C1 segment of cervical spinal cord (tissue), 14 donors: ENCODE data around the gene ATP2B1.

ENCODE experiments used
- DNase-seq, 14 donors: peaks; one replicate each; lab custom pipeline; 2025; lab: John Stamatoyannopoulos, UW

ATP2B1 gene

DNA sequence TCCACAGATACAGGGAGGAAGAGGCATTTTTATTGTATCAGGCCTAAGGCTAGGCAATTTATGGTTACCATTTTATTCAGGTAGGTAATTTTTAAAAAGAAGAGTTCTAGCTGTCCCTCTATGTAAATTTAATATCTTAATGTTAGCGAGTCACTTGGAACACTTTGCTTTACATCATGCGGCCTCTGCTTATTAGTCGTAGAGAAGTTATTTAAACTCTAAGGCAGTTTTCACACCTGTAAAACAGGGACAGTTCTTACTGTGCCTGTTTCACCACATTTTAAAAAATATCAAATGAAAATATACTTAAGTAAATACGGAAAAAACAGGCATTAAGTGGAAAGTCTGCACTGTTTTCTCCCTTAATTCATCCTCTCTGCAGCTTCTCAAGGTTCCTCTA is 111.4 kb downstream of the ATP2B1 start:
- DNase-seq: no peak

DNA sequence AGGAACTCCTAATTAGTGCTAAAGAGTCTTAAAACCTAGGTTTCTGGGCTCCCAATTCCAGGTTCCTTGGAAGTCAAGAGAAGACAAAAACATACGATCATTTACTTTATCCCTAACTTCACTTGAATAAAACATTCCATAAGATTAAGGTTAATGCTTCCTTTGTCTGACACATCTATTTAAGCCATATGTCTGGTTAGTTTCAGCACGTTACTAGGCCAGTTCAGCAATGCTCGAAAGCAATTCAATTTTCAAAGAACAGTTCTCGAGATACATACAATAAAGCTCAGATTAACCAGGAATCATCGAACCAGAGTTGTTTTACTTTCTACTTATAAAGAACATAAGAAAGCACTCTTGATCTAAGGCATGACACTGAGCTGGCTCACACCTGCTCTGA is 114.8 kb downstream of the ATP2B1 start:
- DNase-seq: no peak

DNA sequence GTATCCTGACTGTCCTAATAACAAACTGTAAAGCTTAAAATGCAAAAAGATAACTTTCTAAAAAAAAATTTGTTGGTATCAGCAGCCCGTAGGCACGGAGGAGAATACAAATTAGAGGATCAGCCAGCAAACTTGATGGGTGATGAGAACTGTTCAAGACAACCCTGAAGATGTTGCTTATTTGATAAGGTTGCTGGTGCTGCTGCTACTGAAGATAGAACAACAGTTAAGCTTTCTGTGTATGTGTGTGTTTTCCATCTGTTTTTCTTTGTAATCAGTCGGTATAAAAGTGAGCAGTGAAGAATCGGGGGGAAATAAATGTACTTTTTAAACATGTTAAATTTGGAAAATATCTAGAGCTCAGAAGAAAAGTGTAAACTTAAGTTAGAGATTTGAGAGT is 115.4 kb downstream of the ATP2B1 start:
- no peak for DNase-seq

DNA sequence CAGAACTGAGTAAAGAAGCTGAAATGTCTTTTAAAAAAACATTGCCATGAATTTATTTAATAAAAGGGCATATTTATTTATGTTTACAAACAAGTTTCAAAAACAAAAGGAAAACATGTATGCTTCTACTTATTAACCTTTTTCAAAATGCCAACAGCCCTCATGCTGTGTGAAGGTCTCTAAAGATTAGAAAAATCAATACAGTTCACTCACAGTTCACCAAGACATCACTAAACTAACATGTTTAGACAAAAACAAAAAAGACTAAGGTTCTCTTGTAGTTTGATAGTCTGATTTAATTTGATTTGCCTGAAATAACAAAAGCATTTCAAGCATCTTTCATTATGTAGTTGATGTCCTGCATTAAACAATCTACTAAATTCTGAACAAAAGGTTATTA is 118.9 kb downstream of the ATP2B1 start:
- no peak for DNase-seq

DNA sequence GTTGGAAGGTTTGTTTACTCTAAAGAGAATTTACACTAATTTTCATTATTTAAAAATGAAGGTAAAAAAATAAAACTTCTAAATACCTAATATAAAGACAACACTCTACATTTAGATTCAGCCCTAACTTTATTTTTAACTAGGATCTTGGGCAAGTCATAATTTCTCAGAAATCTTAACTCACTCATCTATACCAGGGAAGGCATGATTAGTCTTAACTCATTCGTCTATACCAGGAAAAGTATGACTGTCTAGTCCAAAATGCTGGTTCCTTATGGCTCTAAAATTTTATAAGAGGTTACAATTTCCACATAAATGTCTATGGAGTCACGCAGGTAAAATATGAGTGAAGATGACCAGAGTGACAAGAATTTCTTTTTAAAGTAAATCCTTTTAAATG is 130.1 kb downstream of the ATP2B1 start:
- no peak for DNase-seq

DNA sequence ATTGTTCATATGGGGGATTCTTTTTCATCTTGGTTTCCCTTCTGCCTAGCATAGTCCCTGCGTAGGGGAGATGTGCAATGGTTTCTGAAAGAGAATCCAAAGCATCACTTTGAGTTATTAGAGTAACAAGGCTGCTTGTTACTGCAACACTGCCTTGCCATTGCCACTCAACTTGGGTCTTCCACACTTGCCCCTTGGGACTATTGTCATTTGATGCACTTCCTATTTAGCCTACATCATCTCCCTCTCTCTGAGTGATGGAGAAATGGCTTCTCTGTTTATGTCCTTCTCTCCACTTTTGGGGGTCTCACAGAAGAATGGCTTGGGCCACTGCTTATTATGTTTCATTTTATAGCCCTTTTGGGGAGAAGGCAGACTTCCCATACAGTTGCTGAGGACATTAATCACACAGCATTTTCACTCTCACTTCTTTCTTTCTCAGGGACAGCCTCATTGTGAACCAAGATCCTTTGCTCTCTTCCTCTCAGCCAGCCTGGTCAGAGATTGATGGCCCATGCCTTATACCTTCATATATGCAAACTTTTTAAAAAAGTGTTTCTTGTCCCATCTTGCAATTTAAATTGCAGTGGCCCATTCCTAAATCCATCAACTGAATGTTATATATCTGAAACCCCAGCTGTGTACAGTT is 131.9 kb downstream of the ATP2B1 start:
- DNase-seq: no peak

DNA sequence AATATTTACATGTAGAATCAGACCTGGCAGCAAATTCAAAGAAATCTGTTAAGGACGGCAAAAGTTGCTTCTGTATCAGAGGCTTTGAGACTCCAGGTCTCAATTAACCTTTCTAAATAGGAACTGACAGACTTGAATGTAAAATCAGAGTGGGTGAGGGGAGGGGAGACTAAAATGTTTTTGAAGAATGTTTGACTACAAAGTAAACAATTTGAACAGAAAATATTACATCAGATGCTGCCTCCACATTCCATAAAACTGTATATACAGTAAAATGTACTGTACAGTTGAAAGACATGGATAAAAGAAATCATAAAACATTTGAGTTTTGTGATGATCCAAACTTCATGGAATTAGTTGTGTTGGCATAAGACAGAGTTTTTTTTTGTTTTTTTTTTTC is 133.3 kb downstream of the ATP2B1 start:
- no peak for DNase-seq

DNA sequence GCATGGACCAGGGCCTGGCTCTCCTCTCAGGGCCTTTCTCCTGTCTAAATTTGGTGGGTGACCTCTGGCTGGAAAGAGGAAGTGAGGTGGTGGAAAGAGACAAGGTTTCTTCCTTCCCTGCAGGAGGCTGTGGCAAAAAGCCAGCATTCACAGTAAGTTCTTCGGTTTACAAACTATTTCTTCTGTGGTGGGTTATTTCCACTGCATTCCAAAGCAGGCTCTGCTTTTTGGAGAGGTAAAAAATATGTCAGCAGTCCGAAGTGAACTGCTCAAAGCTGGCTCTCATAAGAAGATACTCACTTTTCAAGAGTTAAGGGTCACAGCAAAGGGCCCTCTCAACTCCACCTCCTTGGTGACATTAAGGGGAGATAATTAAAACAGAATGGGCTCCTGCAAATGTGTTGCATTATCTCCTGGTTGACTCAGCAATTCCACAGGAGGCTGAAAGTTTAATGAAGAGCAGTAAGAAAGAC is 133.9 kb downstream of the ATP2B1 start:
- no peak for DNase-seq

DNA sequence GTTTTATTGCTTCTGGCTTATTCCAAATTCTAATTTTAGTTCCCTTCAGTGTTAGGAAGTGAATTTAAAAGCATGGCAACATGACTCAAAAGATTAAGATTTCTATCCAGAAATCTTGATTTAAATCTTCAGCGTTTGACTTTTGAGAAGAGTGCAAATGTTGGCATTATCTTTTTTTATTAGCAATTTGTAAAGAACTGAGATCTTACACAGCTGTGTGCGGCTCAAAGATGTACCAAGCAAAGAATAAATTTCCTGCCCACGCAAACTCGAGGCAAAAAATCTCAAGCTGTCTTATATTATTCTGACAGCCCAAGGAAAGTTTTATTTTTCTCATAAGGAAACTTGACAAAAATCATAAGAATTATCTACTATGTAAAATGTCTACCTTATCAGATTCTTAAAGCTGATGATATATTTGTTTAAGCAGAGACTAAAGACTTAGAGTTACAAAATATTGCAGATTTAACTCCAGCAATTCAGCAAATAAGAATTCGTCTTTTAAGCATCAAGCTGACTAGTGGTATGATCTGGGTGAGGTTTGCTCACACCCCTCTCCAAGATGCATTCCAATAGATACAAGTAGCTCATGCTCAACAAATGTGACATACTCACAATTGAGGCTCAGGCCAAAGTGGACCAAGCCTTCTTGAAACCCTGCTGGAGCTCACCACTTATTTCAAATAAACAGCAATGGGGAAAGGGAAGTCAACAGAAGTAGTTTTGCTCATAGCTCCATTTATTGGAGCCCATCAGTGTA is 135.4 kb downstream of the ATP2B1 start:
- no peak for DNase-seq

DNA sequence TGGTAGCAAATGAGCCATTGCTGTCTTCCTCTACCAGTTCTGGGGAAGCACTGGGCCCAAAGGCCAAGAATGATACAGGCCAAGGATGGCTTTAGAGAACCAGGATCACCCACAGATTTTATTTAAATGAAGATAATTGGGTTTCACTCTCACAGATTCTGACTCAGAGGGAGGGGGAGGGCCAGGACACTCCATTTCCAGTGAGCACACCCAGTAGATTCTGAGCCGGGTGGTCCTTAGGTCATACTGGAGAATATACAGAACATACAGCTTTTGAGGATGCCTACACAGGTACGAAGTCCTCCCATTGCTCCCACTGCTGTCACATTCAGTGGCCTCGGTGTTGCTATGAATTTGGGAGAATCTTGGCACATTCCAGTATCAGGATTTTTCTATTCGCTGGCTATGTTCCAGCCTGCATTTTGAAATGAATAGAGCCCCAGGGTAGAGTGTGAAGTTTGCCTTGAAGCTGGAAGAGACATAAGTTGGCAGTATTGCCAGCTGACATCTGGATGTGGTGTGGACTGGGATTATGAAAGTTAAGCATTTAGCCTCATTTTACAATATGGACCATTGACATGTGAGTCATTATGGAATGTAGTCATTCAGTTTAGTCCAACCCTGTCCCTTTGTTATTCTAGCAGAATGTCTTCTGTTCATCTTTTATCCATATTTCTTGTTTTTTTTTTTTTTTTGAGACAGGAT is 137.0 kb downstream of the ATP2B1 start:
- DNase-seq: no peak

DNA sequence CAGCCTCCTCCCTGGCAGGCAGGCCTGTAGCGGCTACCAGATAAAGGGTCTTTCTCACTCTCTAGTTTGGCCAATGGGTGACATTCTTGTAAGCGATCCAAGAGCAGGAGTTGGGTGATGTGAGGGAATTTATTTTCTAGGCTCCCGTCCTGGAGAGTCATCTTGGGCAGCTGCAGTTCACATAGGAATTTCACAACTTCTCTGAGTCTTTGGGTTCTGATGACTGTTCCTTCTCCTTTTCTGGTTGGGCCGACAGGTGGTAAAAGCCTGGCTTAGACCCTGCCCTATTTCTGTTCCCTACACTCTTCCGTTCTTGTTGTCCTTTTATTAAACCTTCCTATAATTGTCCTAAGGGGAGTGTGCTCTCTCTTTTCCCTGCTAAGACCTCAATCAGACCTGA is 140.2 kb downstream of the ATP2B1 start:
- no peak for DNase-seq

DNA sequence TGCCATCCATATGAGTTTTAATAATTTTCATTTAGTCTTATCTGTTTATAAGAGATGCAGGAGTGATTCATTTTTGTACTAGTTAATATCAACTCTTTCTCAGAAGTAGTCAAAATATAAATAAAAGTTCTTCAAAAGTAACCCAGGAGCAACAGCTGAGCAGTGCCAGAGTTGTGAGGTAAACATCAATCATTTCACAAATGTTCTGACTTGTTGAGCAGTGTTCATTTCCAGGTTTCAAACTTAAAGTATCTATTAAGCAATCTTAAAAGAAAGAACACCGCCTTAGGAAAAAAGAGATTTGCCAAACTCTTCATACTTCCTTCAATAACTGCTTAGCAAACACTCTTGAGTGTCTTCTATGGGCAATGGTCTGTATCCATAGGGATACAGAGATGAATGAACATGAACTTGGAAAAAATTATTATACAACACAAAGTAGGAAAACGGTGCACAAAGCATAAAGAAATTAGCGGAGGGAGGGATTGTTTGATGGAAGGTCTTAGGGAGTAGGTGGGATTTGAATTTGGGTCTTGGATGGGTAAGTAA is 140.9 kb downstream of the ATP2B1 start:
- DNase-seq: no peak

DNA sequence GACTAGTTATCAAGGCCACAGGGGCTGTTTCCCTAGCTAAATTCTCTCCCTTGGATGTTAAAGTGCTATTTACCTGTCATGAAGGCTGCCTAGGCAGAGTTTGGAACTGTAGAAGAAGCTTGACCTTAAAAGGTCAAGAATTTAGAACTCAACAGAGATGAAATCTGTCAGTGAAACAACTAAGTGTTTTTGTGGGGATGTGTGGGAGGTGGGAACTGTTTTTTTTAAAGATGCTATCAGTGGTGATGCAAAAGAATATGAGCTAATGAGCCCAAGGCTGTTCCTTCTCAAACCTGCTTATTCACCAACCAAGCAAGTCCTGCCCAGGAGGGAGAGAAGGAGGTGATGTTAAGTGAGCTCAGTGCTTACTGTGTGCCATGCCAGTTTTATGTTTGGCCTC is 142.0 kb downstream of the ATP2B1 start:
- DNase-seq: no peak

DNA sequence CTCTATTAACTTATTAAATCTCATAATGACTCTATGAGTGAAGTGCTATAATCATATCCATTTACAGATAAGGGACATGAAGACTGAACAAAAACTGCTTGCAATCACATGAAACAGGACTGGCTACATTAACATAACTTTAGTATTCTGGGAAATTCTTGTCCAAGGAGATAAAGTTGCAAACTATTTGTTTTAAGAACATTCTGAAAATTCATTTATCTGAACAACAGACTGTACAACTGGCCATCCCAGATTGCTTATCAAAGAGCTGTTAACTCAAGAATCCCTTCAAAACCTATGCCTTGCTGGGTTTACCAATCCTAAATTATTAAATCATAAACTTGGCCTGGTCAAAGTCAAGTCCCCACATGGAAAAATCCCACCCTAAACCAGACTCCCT is 143.6 kb downstream of the ATP2B1 start:
- DNase-seq: no peak

DNA sequence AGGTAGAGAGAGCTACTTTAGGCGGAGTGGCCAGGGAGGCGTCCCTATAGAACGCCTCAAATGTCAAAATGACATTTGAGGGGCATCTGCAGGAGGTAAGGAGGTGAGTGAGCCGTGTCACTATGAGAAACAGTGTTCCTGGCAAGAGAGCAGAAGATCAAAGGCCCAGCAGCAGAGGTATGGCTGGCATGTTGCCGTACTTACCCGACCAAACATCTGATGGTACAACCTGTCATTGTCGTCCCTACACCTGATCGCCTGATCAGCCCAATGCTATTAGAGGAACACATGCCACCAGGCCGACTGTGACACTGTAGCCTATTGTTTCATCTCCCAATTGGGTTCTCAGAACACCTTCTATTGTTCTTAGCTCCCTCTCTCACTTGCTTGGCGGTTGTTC is 148.9 kb downstream of the ATP2B1 start:
- DNase-seq: no peak

DNA sequence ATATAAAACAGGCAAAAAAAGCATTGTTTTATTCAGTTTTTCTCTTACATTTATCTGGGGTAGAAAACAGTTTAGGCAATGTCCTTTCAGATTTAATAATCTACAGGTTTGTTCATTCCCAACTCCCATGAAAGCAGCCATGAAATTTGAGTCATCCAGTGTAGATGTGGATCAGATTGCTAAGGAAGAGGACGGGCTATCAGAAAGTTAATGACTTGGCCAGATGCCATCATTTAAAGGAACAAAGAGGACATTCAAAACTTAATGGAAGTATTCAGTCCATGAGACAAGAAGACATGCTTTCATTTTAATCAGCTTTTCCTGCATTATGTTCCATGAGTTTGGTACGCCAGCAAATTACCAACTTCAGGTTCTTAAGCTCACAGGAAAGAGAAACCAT is 151.7 kb downstream of the ATP2B1 start:
- no peak for DNase-seq

DNA sequence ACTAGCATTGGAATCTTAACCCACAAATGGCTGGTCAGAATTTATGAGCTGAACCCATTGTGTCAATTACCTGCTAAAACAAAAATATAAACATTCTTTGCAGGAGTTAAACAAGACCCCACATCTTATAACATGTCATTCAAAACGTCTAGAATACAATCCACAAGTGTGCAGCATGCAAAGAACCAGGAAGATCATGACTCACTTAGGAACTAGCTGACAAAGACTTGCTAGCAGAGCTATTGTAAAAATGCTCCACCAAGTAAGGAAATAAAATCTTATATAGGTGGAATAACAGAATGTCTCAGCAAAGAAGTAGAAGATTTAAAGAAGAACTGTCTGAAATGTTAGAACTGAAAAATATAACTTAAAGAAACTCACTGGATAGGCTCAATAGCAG is 156.3 kb downstream of the ATP2B1 start:
- DNase-seq: no peak

DNA sequence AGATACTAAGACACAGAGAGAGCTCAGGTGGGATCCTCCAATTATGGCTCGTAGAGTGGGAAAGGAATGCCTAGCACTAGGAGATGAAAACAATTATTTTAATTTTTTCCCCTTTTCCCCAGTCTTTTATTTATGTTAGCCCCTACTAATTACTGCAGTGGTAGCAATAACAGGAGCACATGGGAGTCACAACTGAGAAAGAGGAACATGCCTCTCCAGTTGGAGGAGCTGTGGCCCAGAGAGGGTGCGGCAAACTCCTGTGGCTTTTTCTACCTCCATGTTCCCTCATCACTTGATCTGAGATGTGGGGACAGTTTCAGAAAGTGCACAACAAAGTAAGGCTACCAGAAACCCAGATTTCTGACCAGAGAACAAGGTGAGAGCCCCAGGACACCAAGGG is 156.9 kb downstream of the ATP2B1 start:
- no peak for DNase-seq

DNA sequence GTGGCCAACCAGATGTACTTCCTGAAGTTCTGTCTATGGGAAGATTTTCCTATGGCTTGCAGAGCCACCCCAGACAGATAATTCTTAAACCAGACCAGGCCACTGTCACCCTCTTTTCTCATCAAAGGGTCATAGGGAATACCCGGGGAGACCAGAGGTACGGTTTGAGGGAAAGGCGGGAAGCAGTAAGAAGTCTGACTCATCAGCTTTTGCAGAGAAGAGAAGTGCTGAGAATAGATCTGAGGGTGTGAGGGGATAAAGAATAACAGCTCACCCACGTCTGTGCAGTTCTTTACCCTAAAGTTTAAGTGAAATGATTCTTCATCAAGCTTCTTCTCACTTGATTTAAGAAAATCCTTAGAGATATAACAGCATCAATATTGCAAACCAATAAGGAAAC is 161.5 kb downstream of the ATP2B1 start:
- no peak for DNase-seq

DNA sequence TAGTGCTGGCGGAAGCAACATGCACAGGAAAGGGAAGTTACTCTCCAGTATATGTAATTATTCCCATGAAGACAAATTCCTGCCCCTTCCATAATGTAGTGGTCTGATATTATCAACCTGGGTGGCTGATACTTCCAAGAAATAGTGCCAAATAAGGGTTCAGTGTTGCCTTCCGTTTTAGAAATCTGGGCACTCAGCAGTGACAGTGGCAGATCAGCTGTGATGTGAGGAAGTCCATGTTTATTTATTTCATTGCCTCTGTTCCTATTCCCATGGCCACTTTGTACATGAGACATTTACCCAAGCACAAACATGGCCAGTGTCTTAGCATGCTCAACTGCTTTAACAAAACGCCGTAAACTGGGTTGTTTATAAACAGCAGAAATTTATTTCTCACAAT is 162.5 kb downstream of the ATP2B1 start:
- DNase-seq: no peak

DNA sequence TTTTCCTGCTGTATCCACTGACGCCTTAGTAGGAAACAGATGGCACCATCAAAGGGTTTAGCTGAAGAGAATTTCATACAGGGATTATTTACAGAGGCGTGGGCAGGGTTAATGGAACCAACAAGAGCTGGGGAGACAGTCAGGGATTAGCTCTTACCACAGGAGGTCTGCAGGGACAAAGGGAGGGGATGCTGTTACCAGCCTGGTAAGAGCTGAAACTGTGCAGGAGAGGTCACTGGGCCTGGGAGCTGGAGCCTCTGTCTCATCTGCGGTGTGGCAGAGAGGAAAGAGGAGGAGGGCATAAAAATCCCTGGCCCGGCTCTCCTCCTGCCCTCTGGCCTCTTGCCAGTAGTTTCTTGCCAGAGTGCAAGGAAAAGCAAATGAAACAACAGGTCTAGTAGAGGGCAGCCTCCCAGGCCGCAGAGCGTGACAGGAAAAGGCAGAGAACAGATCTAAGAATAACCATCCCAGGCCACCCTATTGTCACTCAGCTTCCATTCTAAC is 163.9 kb downstream of the ATP2B1 start:
- DNase-seq: peak in 7 of 14 donors; percentile 10 to 94 (median 22)

DNA sequence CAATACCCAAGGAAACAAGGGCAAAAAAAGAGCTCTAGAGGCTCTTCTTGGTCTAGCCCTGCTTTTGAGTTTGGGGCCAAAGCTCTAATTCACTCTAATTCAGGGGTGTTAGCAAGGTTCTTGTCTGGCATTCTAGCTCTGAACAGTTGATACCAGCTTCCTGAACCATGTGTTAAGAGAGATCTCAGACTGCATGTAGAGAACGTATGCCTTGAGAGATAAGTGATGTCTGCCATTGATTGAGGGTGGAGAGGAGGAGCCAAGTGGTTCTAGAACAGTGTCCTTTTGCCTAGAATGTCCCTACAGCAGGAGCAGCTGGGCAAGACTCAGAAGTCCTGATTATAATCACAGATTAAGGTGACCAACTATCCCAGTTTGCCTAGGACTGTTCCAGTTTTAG is 164.6 kb downstream of the ATP2B1 start:
- DNase-seq: no peak
